Esophagus muscularis mucosa (tissue), 4 donors: ENCODE data around the gene RNASE7. TPM values are rescaled to one million over a fixed set of nuclear protein-coding genes. Genes with fewer than 3 reads are reported as not detected.

Experiments
- DNase-seq: peaks from one replicate; pipeline ENCODE4 v3.0.0-alpha.2; 2017; ENCODE audit errors: extremely low spot score
- H3K27ac ChIP-seq, 4 donors: fragments of 200-600 bp; sonication (generic); replicated peaks in 1 of 4; 1 replicate in 3 of 4; 2 replicates in 1 of 4; pipeline ENCODE4 v1.5.1; 2016 to 2019; ENCODE audit warnings: mild to moderate bottlenecking in 1 of 4
- H3K27me3 ChIP-seq, 4 donors: fragments of 200-600 bp; sonication (generic); one replicate each; pipeline versions ENCODE4 v1.5.1 to v1.6.0; 2016 to 2019
- H3K36me3 ChIP-seq, 4 donors: fragments of 200-600 bp; sonication (generic); one replicate each; pipeline ENCODE4 v1.5.1; 2016 to 2019
- H3K4me1 ChIP-seq, 4 donors: fragments of 200-600 bp; sonication (generic); one replicate each; pipeline ENCODE4 v1.5.1; 2016 to 2019
- H3K4me3 ChIP-seq, 4 donors: fragments of 200-600 bp; sonication (generic); 1 replicate in 2 of 4; 2 replicates in 2 of 4; pipeline ENCODE4 v1.5.1; 2016 to 2019; ENCODE audit warnings: mild to moderate bottlenecking in 4 of 4, moderate library complexity in 1 of 4
- H3K9me3 ChIP-seq, 4 donors: fragments of 200-600 bp; sonication (generic); 1 replicate in 3 of 4; 2 replicates in 1 of 4; pipeline ENCODE4 v1.5.1; 2016 to 2019
- EP300 ChIP-seq: sonication (generic); formaldehyde crosslinking; IDR thresholded peaks from one replicate; pipeline ENCODE4 v1.6.1; 2017; ENCODE audit warnings: antibody characterized with exemption
- POLR2A ChIP-seq: fragments of 450-650 bp; IDR thresholded peaks from one replicate; pipeline ENCODE4 v1.6.1; 2017; ENCODE audit warnings: antibody characterized with exemption, moderate library complexity, mild to moderate bottlenecking, low read depth
- POLR2AphosphoS5 ChIP-seq, 2 donors: sonication (generic); formaldehyde crosslinking; IDR thresholded peaks; one replicate each; pipeline ENCODE4 v1.6.1; 2017; ENCODE audit warnings: antibody characterized with exemption in 2 of 2
- WGBS: methylation state at CpG from one replicate; pipeline ENCODE4 v1.1.5; 2018; 5-methylcytosine and 5-hydroxymethylcytosine counted together
- intact Hi-C: fragments of 100-400 bp; cut with DNase I; formaldehyde crosslinking; loops from one replicate; pipeline ENCODE4 v1.15.1; 2023
- total RNA-seq, 4 donors: library from RNA; depleted of rRNA; stranded (reverse); fragments of >200 nt; gene quantifications; one replicate each; pipeline versions ENCODE4 v1.1.0 to v1.2.1, GENCODE V29; 2016
- TF ChIP-seq, protein P1 (sequence below), 3 experiments: fragments of 200-600 bp in 2 of 3; fragments of 450-650 bp in 1 of 3; sonication (generic) in 2 of 3; IDR thresholded peaks; one replicate each; pipeline ENCODE4 v1.5.1; 2017 to 2019; ENCODE audit warnings: antibody characterized with exemption in 3 of 3, mild to moderate bottlenecking in 2 of 3, moderate library complexity in 1 of 3

The RNASE7 gene
- total RNA-seq, 4 donors from 2014 or later: not detected

- no peaks in the 10 kb centered on the region for H3K9me3 ChIP-seq
- 86% methylated on average over 12 of the region's 12 CpGs for WGBS
- DNase-seq: no peak
- no peaks in the 10 kb centered on the region for H3K27me3 ChIP-seq
- no peak overlapping the region for H3K4me3 ChIP-seq
- peaks cover 14 to 16% (median 16%) of the 10 kb centered on the region in 4 donors for H3K4me1 ChIP-seq
- H3K36me3 ChIP-seq: no peaks in the 10 kb centered on the region
- intact Hi-C loops: no loop called here
- H3K27ac ChIP-seq: no peak overlapping the region
- TF ChIP-seq POLR2A: no peak
- no peak for TF ChIP-seq POLR2AphosphoS5 (IDR thresholded peaks at IDR 0.05)
- TF ChIP-seq, protein P1, sequence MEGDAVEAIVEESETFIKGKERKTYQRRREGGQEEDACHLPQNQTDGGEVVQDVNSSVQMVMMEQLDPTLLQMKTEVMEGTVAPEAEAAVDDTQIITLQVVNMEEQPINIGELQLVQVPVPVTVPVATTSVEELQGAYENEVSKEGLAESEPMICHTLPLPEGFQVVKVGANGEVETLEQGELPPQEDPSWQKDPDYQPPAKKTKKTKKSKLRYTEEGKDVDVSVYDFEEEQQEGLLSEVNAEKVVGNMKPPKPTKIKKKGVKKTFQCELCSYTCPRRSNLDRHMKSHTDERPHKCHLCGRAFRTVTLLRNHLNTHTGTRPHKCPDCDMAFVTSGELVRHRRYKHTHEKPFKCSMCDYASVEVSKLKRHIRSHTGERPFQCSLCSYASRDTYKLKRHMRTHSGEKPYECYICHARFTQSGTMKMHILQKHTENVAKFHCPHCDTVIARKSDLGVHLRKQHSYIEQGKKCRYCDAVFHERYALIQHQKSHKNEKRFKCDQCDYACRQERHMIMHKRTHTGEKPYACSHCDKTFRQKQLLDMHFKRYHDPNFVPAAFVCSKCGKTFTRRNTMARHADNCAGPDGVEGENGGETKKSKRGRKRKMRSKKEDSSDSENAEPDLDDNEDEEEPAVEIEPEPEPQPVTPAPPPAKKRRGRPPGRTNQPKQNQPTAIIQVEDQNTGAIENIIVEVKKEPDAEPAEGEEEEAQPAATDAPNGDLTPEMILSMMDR (IDR thresholded peaks at IDR 0.05): no peak
- TF ChIP-seq EP300: no peak
Observed at GRCh38 chr14:21030531-21030930, 11.6 kb upstream of the RNASE7 start.

DNA sequence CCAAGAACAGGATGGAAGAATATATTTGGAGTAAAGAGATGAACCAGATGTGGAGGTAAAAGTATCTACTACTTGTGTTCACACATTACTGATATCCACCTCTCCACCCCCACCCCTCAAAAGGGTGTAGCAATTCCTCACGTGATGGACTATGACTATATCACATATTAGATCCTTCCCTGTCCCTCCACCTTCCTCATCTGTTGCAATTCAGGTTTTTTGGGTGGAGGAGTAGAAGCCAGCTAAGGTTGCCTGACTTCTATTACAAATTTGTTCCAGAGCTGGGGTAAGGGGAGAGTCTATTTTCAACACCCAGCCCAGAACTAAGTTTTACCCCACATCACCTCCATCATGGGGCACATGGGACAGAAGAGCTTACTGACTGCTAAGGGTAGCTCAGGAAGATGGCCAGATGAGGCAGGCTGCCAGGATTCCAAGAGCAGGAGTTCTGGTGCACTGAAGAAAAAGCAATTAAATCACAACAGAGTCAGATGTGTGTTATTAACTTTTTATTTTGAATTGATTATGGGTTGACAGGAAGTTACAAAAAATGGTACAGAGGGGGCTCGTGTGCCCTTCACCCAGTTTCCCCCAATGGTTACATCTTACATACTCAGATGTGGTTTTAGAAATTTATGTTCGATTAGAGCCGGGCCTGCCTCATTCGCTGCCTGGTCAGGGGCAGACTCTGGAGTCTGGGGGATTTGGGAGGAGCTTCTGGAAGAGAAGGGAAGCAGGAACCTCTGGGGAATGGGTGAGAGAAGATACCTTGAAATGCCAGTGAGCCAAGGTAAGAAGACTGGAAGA is 9.6 kb upstream of the RNASE7 start:
- no peak for DNase-seq
- H3K27me3 ChIP-seq: no peaks in the 10 kb centered on the region
- no peak overlapping the region for H3K4me3 ChIP-seq
- TF ChIP-seq EP300 (no peak), POLR2A (no peak), POLR2AphosphoS5 (IDR thresholded peaks at IDR 0.05) (no peak)
- TF ChIP-seq, protein P1 (IDR thresholded peaks at IDR 0.05): no peak
- H3K4me1 ChIP-seq: peaks cover 0 to 1% (median 0%) of the 10 kb centered on the region in 4 donors
- H3K36me3 ChIP-seq: no peaks in the 10 kb centered on the region
- intact Hi-C loops: no loop called here
- 88% methylated on average over 5 of the region's 5 CpGs for WGBS
- H3K9me3 ChIP-seq: no peaks in the 10 kb centered on the region
- no peak overlapping the region for H3K27ac ChIP-seq

DNA sequence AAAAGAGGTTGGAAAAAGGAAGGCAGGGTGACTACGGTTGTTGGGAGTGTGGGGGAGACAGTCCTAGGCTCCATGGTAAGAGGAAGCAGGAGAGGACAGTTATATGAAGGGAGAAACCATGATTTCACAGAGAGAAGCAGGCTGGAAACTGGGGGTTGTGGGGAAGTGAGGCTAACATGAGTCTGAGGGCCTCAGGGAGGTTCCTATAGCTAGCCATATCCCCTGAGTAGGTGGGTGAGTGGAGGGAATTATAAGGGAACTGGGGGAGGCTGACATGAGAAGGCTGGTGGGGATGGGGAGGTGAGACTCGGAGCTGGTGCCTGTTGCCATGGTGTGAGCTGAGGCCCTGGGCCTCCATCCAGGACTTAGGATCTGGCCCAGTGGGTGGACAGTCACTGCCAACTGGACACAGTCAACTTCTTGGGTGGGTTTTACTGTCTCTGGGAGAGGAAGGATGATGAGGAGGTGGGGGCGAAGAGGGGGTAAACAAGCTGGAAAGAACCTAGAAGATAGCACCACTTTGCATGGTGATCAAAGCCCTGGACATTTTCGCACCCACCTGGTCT is 8.9 kb upstream of the RNASE7 start:
- WGBS: 84% methylated on average over 4 of the region's 4 CpGs
- no peak for TF ChIP-seq POLR2AphosphoS5 (IDR thresholded peaks at IDR 0.05)
- TF ChIP-seq EP300: no peak
- TF ChIP-seq POLR2A: no peak
- TF ChIP-seq, protein P1 (IDR thresholded peaks at IDR 0.05): no peak

GRCh38 chr14:21034707-21035106 is 7.5 kb upstream of the RNASE7 start, which contains the start of gene RNASE13:
TSS of gene RNASE13 (minus strand) at chr14:21034807. CDS start at chr14:21034288, 519 bp downstream.
- Histone ChIP-seq H3K27ac (no peak within 1 kb of the TSS), H3K4me3 (no peak within 1 kb of the TSS), H3K9me3 (no peaks in the 10 kb centered on the region), H3K4me1 (peaks cover 18 to 23% (median 20%) of the 10 kb centered on the region in 4 donors), H3K27me3 (no peaks in the 10 kb centered on the region), H3K36me3 (no peaks in the 10 kb centered on the region)
- DNase-seq: no peak
- 87% methylated on average over 5 of the region's 5 CpGs for WGBS
- intact Hi-C loops: no loop called here
- TF ChIP-seq POLR2AphosphoS5 (IDR thresholded peaks at IDR 0.05): no peak
- TF ChIP-seq EP300: no peak
- no peak for TF ChIP-seq POLR2A
- TF ChIP-seq, protein P1 (IDR thresholded peaks at IDR 0.05): no peak

More for the DNA sequence above, 8.9 kb upstream of the RNASE7 start:
- H3K9me3 ChIP-seq: no peaks in the 10 kb centered on the region
- no peaks in the 10 kb centered on the region for H3K36me3 ChIP-seq
- H3K4me3 ChIP-seq: no peak overlapping the region
- H3K4me1 ChIP-seq: peaks cover 3 to 8% (median 5%) of the 10 kb centered on the region in 4 donors
- no peak overlapping the region for H3K27ac ChIP-seq
- intact Hi-C loops: no loop called here
- no peaks in the 10 kb centered on the region for H3K27me3 ChIP-seq
- no peak for DNase-seq
